ENCODE measurements around the gene ETHE1.

ETHE1 gene

GRCh38 chr19:43479226-43479625, 47.8 kb downstream of the ETHE1 start:
- Histone ChIP-seq H3K27ac (ENCODE audit: low read depth, low read length, poor library complexity, severe bottlenecking) (no peak overlapping the region), H3K9me2 (ENCODE audit: low read depth, low read length) (no peaks in the 10 kb centered on the region), H3K9ac (ENCODE audit: low read length) (no peak overlapping the region), H4K20me1 (ENCODE audit: insufficient read depth, low read length) (no peaks in the 10 kb centered on the region), H3K4me2 (ENCODE audit: low read length) (no peak overlapping the region), H3K4me3 (ENCODE audit: low read depth, low read length, poor library complexity, severe bottlenecking) (no peak overlapping the region), H3K27me3 (ENCODE audit: insufficient read depth, low read length) (no peaks in the 10 kb centered on the region), H3F3A (ENCODE audit: insufficient read depth, low read length) (no peaks in the 10 kb centered on the region), H3K79me2 (ENCODE audit: insufficient read depth, low read length) (no peaks in the 10 kb centered on the region), H3K9me3 (ENCODE audit: low read length) (no peaks in the 10 kb centered on the region), H3K36me3 (ENCODE audit: insufficient read depth, low read length) (no peaks in the 10 kb centered on the region), H3K4me1 (ENCODE audit: insufficient read depth, low read length, severe bottlenecking) (no peaks in the 10 kb centered on the region), H2AFZ (ENCODE audit: low read length) (no peak overlapping the region)
- no peak for TF ChIP-seq EZH2 (IDR thresholded peaks at IDR 0.05; ENCODE audit: borderline replicate concordance, low read length)
- TF ChIP-seq CTCF (IDR thresholded peaks at IDR 0.05; ENCODE audit: low read length), result no peak

- TF ChIP-seq CTCF (IDR thresholded peaks at IDR 0.05; ENCODE audit: low read length) (no peak), EZH2 (IDR thresholded peaks at IDR 0.05; ENCODE audit: borderline replicate concordance, low read length) (no peak)
- no peaks in the 10 kb centered on the region for H3K27me3 ChIP-seq (ENCODE audit: insufficient read depth, low read length)
- H3K4me1 ChIP-seq (ENCODE audit: insufficient read depth, low read length, severe bottlenecking), result no peaks in the 10 kb centered on the region
- no peak overlapping the region for H3K4me3 ChIP-seq (ENCODE audit: low read depth, low read length, poor library complexity, severe bottlenecking)
- no peak overlapping the region for H2AFZ ChIP-seq (ENCODE audit: low read length)
- no peaks in the 10 kb centered on the region for H3K9me2 ChIP-seq (ENCODE audit: low read depth, low read length)
- H3K9me3 ChIP-seq (ENCODE audit: low read length), result no peaks in the 10 kb centered on the region
- no peak overlapping the region for H3K9ac ChIP-seq (ENCODE audit: low read length)
- H3K4me2 ChIP-seq (ENCODE audit: low read length), result no peak overlapping the region
- no peaks in the 10 kb centered on the region for H4K20me1 ChIP-seq (ENCODE audit: insufficient read depth, low read length)
- H3F3A ChIP-seq (ENCODE audit: insufficient read depth, low read length), result no peaks in the 10 kb centered on the region
- H3K79me2 ChIP-seq (ENCODE audit: insufficient read depth, low read length), result no peaks in the 10 kb centered on the region
- no peak overlapping the region for H3K27ac ChIP-seq (ENCODE audit: low read depth, low read length, poor library complexity, severe bottlenecking)
- H3K36me3 ChIP-seq (ENCODE audit: insufficient read depth, low read length), result no peaks in the 10 kb centered on the region
Observed at GRCh38 chr19:43478323-43478722, 48.7 kb downstream of the ETHE1 start.

- no peak overlapping the region for H3K27ac ChIP-seq (ENCODE audit: low read depth, low read length, poor library complexity, severe bottlenecking)
Observed at GRCh38 chr19:43476606-43477005, 50.4 kb downstream of the ETHE1 start.

More at GRCh38 chr19:43476606-43477005, 50.4 kb downstream of the ETHE1 start:
- H4K20me1 ChIP-seq (ENCODE audit: insufficient read depth, low read length), result no peaks in the 10 kb centered on the region
- no peak overlapping the region for H3K4me2 ChIP-seq (ENCODE audit: low read length)
- TF ChIP-seq EZH2 (IDR thresholded peaks at IDR 0.05; ENCODE audit: borderline replicate concordance, low read length) (no peak), CTCF (IDR thresholded peaks at IDR 0.05; ENCODE audit: low read length) (no peak)
- H3K9me2 ChIP-seq (ENCODE audit: low read depth, low read length), result no peaks in the 10 kb centered on the region
- H3K79me2 ChIP-seq (ENCODE audit: insufficient read depth, low read length), result no peaks in the 10 kb centered on the region
- H3F3A ChIP-seq (ENCODE audit: insufficient read depth, low read length), result no peaks in the 10 kb centered on the region
- no peaks in the 10 kb centered on the region for H3K4me1 ChIP-seq (ENCODE audit: insufficient read depth, low read length, severe bottlenecking)
- H2AFZ ChIP-seq (ENCODE audit: low read length), result no peak overlapping the region
- no peak overlapping the region for H3K4me3 ChIP-seq (ENCODE audit: low read depth, low read length, poor library complexity, severe bottlenecking)
- H3K9ac ChIP-seq (ENCODE audit: low read length), result no peak overlapping the region
- no peaks in the 10 kb centered on the region for H3K36me3 ChIP-seq (ENCODE audit: insufficient read depth, low read length)
- no peaks in the 10 kb centered on the region for H3K27me3 ChIP-seq (ENCODE audit: insufficient read depth, low read length)
- no peaks in the 10 kb centered on the region for H3K9me3 ChIP-seq (ENCODE audit: low read length)
